HL-60 (cell line): ENCODE results near the gene PF4V1.

Source experiments
- GABPA ChIP-seq: IDR thresholded peaks from 2 replicates; pipeline ENCODE4 v1.6.1; 2012; ENCODE audit warnings: low read depth
- POLR2AphosphoS5 ChIP-seq: IDR thresholded peaks from 2 replicates; pipeline ENCODE4 v1.6.1; 2012; ENCODE audit warnings: low read depth
- SPI1 ChIP-seq: IDR thresholded peaks from 2 replicates; pipeline ENCODE4 v1.6.1; 2012; ENCODE audit warnings: low read depth, mild to moderate bottlenecking, borderline replicate concordance
- TF ChIP-seq, protein P1 (sequence below): IDR thresholded peaks from one replicate; pipeline ENCODE4 v1.5.1; 2011; ENCODE audit warnings: low read length, control low read depth, inconsistent platforms; ENCODE audit not compliant: insufficient read depth
- TF ChIP-seq, protein P2 (sequence below): IDR thresholded peaks from 2 replicates; pipeline ENCODE4 v1.6.1; 2012; ENCODE audit warnings: low read depth; ENCODE audit not compliant: insufficient replicate concordance

DNA sequence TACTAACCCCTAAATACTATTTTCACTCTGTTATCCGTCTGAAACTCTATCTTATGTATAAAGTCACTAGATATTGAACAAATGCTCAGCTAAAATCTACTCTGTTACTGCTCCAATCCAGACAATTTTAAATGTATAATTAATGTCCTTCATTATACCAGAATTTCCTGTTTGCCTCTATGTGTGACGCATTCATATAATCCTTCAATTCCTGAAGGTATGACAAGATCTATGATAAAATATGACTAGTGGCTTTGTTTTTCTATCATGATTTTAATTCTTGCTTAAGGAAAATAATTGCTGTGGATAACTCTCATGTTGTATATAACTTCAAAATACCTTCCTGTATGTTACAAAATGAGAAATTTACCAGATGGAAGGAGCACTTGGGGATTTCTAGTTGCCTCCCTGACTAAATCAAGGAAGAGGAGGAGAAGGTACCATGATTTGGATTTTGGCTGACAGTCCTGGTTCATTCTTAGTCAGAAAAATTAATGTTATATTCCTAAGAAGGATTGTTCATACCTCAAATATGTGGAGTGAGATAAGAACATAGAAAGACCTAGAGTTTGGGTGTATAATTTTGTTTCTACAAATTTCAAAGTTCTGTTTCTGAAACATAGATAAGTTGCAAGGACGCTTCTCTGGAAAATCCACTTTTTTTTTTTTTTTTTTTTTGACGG lies 11.7 kb upstream of the PF4V1 start:
- TF ChIP-seq, protein P1, sequence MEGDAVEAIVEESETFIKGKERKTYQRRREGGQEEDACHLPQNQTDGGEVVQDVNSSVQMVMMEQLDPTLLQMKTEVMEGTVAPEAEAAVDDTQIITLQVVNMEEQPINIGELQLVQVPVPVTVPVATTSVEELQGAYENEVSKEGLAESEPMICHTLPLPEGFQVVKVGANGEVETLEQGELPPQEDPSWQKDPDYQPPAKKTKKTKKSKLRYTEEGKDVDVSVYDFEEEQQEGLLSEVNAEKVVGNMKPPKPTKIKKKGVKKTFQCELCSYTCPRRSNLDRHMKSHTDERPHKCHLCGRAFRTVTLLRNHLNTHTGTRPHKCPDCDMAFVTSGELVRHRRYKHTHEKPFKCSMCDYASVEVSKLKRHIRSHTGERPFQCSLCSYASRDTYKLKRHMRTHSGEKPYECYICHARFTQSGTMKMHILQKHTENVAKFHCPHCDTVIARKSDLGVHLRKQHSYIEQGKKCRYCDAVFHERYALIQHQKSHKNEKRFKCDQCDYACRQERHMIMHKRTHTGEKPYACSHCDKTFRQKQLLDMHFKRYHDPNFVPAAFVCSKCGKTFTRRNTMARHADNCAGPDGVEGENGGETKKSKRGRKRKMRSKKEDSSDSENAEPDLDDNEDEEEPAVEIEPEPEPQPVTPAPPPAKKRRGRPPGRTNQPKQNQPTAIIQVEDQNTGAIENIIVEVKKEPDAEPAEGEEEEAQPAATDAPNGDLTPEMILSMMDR, result no peak
- TF ChIP-seq POLR2AphosphoS5 (no peak), GABPA (no peak), SPI1 (no peak)
- TF ChIP-seq, protein P2, sequence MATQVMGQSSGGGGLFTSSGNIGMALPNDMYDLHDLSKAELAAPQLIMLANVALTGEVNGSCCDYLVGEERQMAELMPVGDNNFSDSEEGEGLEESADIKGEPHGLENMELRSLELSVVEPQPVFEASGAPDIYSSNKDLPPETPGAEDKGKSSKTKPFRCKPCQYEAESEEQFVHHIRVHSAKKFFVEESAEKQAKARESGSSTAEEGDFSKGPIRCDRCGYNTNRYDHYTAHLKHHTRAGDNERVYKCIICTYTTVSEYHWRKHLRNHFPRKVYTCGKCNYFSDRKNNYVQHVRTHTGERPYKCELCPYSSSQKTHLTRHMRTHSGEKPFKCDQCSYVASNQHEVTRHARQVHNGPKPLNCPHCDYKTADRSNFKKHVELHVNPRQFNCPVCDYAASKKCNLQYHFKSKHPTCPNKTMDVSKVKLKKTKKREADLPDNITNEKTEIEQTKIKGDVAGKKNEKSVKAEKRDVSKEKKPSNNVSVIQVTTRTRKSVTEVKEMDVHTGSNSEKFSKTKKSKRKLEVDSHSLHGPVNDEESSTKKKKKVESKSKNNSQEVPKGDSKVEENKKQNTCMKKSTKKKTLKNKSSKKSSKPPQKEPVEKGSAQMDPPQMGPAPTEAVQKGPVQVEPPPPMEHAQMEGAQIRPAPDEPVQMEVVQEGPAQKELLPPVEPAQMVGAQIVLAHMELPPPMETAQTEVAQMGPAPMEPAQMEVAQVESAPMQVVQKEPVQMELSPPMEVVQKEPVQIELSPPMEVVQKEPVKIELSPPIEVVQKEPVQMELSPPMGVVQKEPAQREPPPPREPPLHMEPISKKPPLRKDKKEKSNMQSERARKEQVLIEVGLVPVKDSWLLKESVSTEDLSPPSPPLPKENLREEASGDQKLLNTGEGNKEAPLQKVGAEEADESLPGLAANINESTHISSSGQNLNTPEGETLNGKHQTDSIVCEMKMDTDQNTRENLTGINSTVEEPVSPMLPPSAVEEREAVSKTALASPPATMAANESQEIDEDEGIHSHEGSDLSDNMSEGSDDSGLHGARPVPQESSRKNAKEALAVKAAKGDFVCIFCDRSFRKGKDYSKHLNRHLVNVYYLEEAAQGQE, result no peak
